Uterus (tissue), 4 donors: Measurements from ENCODE around the gene TPRG1L. TPM values are rescaled to one million over a fixed set of nuclear protein-coding genes. Genes with fewer than 3 reads are reported as not detected.

Source experiments
- DNase-seq, 2 donors: peaks; one replicate each; pipeline ENCODE4 v3.0.0-alpha.2; 2019 to 2020
- H3K27ac ChIP-seq, 2 donors: fragments of 200-600 bp; sonication (generic); 1 replicate in 1 of 2; 2 replicates in 1 of 2; pipeline ENCODE4 v1.5.1; 2016 to 2018
- H3K27me3 ChIP-seq, 2 donors: fragments of 200-600 bp; sonication (generic); one replicate each; pipeline ENCODE4 v1.5.1; 2018 to 2019; ENCODE audit warnings: control low read depth in 1 of 2
- H3K36me3 ChIP-seq, 2 donors: fragments of 200-600 bp; sonication (generic); one replicate each; pipeline ENCODE4 v1.5.1; 2019; ENCODE audit warnings: control low read depth in 1 of 2
- H3K4me1 ChIP-seq, 2 donors: fragments of 200-600 bp; sonication (generic); one replicate each; pipeline ENCODE4 v1.5.1; 2018 to 2019; ENCODE audit warnings: control low read depth in 1 of 2
- H3K4me3 ChIP-seq, 2 donors: fragments of 200-600 bp; sonication (generic); 1 replicate in 1 of 2; 2 replicates in 1 of 2; pipeline ENCODE4 v1.5.1; 2018 to 2019; ENCODE audit warnings: mild to moderate bottlenecking in 1 of 2
- H3K9me3 ChIP-seq, 2 donors: fragments of 200-600 bp; sonication (generic); one replicate each; pipeline ENCODE4 v1.5.1; 2019; ENCODE audit warnings: control low read depth in 1 of 2
- POLR2A ChIP-seq, 2 donors: fragments of 450-650 bp; IDR thresholded peaks; one replicate each; pipeline ENCODE4 v1.6.1; 2016; ENCODE audit warnings: antibody characterized with exemption in 2 of 2, mild to moderate bottlenecking in 1 of 2, moderate library complexity in 1 of 2
- intact Hi-C: fragments of 100-400 bp; cut with DNase I; formaldehyde crosslinking; loops from one replicate; pipeline ENCODE4 v1.15.1; 2023; ENCODE audit warnings: low total_unique reads
- total RNA-seq, 4 donors: library from RNA; depleted of rRNA in 3 of 4; stranded (reverse); fragments of >200 nt in 3 of 4; gene quantifications; one replicate each; pipeline versions ENCODE4 v1.1.0 to v1.2.4, GENCODE V29; 2014 to 2023
- TF ChIP-seq, protein P1 (sequence below), 4 experiments: fragments of 200-600 bp in 2 of 4; fragments of 450-650 bp in 2 of 4; sonication (generic) in 2 of 4; IDR thresholded peaks; one replicate each; pipeline ENCODE4 v1.5.1; 2016 to 2019; ENCODE audit warnings: antibody characterized with exemption in 4 of 4, mild to moderate bottlenecking in 2 of 4, moderate library complexity in 1 of 4
- donor health status: DM: yes; HTN: yes; CAD: no.

Gene TPRG1L
- total RNA-seq, 4 donors from 2014 or later: 18.7 to 43.4 (median 29.6) TPM

- TF ChIP-seq, protein P1, sequence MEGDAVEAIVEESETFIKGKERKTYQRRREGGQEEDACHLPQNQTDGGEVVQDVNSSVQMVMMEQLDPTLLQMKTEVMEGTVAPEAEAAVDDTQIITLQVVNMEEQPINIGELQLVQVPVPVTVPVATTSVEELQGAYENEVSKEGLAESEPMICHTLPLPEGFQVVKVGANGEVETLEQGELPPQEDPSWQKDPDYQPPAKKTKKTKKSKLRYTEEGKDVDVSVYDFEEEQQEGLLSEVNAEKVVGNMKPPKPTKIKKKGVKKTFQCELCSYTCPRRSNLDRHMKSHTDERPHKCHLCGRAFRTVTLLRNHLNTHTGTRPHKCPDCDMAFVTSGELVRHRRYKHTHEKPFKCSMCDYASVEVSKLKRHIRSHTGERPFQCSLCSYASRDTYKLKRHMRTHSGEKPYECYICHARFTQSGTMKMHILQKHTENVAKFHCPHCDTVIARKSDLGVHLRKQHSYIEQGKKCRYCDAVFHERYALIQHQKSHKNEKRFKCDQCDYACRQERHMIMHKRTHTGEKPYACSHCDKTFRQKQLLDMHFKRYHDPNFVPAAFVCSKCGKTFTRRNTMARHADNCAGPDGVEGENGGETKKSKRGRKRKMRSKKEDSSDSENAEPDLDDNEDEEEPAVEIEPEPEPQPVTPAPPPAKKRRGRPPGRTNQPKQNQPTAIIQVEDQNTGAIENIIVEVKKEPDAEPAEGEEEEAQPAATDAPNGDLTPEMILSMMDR (IDR thresholded peaks at IDR 0.05): no peak
- TF ChIP-seq POLR2A (IDR thresholded peaks at IDR 0.05): no peak
- Histone ChIP-seq H3K4me3 (no peak overlapping the region), H3K27ac (no peak overlapping the region), H3K27me3 (peaks cover 0 to 9% of the 10 kb centered on the region in 2 donors), H3K36me3 (no peaks in the 10 kb centered on the region), H3K9me3 (no peaks in the 10 kb centered on the region), H3K4me1 (peaks cover 0 to 3% of the 10 kb centered on the region in 2 donors)
- intact Hi-C loops: no loop called here
- DNase-seq: no peak
These were observed 32.9 kb downstream of the TPRG1L start for GRCh38 chr1:3657578-3658230.

GRCh38 chr1:3658231-3658615 lies 33.4 kb downstream of the TPRG1L start:
- no peaks in the 10 kb centered on the region for H3K9me3 ChIP-seq
- H3K4me1 ChIP-seq: no peaks in the 10 kb centered on the region
- H3K27me3 ChIP-seq: peaks cover 0 to 4% of the 10 kb centered on the region in 2 donors
- H3K27ac ChIP-seq: no peak overlapping the region
- TF ChIP-seq, protein P1 (IDR thresholded peaks at IDR 0.05): no peak
- TF ChIP-seq POLR2A (IDR thresholded peaks at IDR 0.05): no peak
- no peak for DNase-seq
- no peaks in the 10 kb centered on the region for H3K36me3 ChIP-seq
- intact Hi-C loops: no loop called here
- H3K4me3 ChIP-seq: no peak overlapping the region

GRCh38 chr1:3659093-3659492 lies 34.3 kb downstream of the TPRG1L start:
- DNase-seq: no peak
- H3K4me1 ChIP-seq: no peaks in the 10 kb centered on the region
- no peak overlapping the region for H3K4me3 ChIP-seq
- H3K27me3 ChIP-seq: no peaks in the 10 kb centered on the region
- TF ChIP-seq, protein P1 (IDR thresholded peaks at IDR 0.05): no peak
- TF ChIP-seq POLR2A (IDR thresholded peaks at IDR 0.05): no peak
- H3K9me3 ChIP-seq: no peaks in the 10 kb centered on the region
- intact Hi-C loops: no loop called here
- no peak overlapping the region for H3K27ac ChIP-seq
- no peaks in the 10 kb centered on the region for H3K36me3 ChIP-seq

DNA sequence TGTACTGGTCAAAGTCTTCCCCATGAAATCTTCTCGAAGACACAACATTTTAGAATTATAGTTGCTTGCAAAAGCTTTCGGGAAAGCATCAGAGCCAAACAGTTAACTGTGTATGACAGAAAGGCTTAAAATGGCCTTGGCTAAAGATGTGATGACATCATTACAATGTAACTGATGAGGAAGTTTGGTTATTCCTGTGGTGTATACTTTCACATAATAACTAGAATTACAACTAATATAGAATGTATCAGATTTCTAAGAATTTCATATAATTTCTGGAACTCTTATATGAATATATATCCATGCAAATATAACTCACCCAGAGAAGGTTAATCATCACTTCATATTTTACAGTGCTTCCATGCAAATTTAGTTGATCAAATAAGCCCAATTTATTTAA lies 35.9 kb downstream of the TPRG1L start:
- Histone ChIP-seq H3K27ac (no peak overlapping the region), H3K27me3 (no peaks in the 10 kb centered on the region), H3K36me3 (no peaks in the 10 kb centered on the region), H3K4me1 (no peaks in the 10 kb centered on the region), H3K4me3 (no peak overlapping the region), H3K9me3 (no peaks in the 10 kb centered on the region)
- TF ChIP-seq, protein P1 (IDR thresholded peaks at IDR 0.05): no peak
- intact Hi-C loops: no loop called here
- DNase-seq: no peak

DNA sequence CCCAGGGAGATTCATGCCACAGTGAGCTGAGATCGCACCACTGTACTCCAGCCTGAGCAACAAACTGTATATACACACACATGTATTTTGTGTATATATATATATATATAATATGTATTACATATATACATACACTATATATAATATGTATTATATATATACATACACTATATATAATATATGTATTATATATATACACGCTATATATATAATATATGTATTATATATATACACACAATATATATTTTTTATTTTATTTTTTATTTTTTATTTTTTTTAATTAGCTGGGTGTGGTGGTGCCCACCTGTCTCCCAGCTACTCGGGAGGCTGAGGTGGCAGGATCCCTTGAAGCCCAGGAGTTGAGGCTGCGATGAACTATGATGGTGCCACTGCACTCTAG lies 36.8 kb downstream of the TPRG1L start:
- no peaks in the 10 kb centered on the region for H3K27me3 ChIP-seq
- H3K4me3 ChIP-seq: no peak overlapping the region
- no peak for DNase-seq
- H3K27ac ChIP-seq: no peak overlapping the region
- no peaks in the 10 kb centered on the region for H3K9me3 ChIP-seq
- intact Hi-C loops: no loop called here
- no peaks in the 10 kb centered on the region for H3K4me1 ChIP-seq
- TF ChIP-seq, protein P1 (IDR thresholded peaks at IDR 0.05): no peak
- no peak for TF ChIP-seq POLR2A (IDR thresholded peaks at IDR 0.05)
- no peaks in the 10 kb centered on the region for H3K36me3 ChIP-seq
